Choroid plexus epithelial cell (primary cell): Measurements from ENCODE around the gene IER3IP1.

Experiments used
- DNase-seq: peaks from one replicate; pipeline ENCODE4 v3.0.0-alpha.2; 2010; ENCODE audit warnings: low read depth
- H3K4me3 ChIP-seq: 2 replicates; pipeline ENCODE4 v1.5.1; 2011; ENCODE audit warnings: low read depth, mild to moderate bottlenecking, control low read depth, low read length, moderate library complexity
- TF ChIP-seq, protein P1 (sequence below): conservative IDR thresholded peaks from 2 replicates; pipeline ENCODE4 v1.5.1; 2011; ENCODE audit warnings: low read depth, mild to moderate bottlenecking, control low read depth, inconsistent platforms, low read length, moderate library complexity

Gene IER3IP1

DNA sequence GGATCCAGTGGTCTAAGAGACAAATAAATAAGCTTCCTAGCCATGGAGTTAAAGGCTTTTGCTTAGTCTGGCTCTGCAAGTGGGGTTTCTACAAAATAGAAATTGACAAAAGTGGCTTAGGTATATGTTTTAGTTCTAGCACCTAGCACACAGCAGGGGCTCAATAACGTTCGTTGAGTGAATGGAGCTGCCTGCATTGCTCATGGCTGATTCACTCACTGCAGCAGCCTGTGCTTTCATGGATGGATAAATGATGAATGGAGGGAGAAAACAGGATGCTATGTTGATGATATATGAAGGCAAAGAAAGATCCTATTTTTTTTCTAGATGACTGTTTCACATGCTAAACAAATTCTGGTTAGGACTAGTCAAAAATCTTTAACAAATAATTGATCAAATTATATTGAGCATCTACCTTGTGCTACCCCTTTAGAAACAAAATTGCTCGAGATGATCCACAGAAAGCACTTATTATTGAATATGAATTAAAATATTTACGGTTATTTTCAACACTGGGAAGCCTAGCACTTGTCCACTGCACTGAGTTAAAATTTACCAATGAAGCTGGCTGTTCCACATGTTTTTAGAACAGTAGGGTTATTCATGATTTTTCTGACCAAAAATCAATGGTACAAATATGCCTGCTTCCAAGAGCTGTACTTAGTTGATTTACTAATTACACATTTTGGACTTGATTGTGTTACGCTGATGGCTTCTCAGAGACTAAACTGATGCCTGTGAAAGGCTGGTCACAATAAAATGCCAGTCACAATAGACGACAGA, 65.5 kb downstream of the IER3IP1 start:
- peak; percentile 10 for DNase-seq
- no peak overlapping the region for H3K4me3 ChIP-seq
- TF ChIP-seq, protein P1, sequence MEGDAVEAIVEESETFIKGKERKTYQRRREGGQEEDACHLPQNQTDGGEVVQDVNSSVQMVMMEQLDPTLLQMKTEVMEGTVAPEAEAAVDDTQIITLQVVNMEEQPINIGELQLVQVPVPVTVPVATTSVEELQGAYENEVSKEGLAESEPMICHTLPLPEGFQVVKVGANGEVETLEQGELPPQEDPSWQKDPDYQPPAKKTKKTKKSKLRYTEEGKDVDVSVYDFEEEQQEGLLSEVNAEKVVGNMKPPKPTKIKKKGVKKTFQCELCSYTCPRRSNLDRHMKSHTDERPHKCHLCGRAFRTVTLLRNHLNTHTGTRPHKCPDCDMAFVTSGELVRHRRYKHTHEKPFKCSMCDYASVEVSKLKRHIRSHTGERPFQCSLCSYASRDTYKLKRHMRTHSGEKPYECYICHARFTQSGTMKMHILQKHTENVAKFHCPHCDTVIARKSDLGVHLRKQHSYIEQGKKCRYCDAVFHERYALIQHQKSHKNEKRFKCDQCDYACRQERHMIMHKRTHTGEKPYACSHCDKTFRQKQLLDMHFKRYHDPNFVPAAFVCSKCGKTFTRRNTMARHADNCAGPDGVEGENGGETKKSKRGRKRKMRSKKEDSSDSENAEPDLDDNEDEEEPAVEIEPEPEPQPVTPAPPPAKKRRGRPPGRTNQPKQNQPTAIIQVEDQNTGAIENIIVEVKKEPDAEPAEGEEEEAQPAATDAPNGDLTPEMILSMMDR = no peak

DNA sequence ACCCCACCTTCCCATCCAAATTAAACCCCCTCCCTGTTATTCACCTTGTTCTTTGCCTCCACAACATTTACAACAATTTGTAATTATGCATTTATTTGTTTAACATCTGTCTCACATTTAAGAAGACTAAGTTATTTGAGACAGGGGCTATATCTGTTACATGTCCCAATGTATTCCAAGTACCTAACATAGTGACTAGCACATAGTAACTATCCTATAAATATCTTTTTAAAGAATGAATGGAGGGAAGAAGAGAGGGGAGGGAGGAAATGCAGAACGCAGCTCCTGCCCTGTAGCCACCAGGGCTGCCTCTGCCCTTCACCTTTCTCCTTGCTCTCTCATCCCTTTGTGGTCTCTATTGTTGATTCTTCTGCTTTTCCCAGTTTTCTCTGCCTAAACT, 66.4 kb downstream of the IER3IP1 start:
- DNase-seq = no peak
- H3K4me3 ChIP-seq = no peak overlapping the region
- TF ChIP-seq, protein P1 = no peak

DNA sequence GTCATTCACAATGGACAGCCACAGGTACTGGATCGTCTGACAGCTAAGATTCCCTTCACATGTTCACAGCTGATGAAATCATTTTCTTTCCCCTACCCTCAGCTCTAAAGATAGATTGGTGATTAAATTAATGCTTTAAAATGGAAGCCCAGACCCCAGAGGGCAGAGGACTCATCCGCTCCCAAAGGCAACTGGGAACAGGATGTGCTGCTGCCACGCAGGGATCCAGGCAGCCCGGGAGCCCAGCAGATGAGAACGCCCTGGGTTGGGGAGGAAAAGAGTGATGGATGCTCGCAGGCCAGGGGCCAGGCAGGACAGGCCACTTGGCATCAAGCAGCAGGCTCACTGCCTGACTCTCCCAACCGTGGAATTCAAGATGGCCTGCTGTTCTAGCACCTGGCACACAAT, 67.2 kb downstream of the IER3IP1 start:
- no peak overlapping the region for H3K4me3 ChIP-seq

DNA sequence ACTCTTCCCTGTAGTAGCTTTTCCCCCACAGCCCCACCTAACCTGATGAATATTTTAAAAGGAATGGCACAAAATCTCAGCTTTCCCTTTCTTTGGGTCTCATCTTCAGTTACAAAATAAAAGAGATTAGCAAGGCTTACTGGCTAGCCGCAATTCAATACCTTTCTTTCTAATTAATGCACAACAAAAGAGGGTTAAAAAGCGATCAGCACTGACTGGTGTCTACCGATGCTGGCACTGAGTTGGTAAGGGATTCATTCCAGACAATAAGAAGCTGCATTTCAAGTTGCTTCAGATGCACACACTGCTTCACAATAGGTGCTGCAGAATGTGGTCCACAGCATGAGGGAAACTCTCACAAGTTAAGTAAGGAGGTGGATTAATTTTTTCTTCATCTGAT, 67.8 kb downstream of the IER3IP1 start:
- DNase-seq = no peak
- H3K4me3 ChIP-seq = no peak overlapping the region
- TF ChIP-seq, protein P1 = no peak

More for the DNA sequence above, 67.2 kb downstream of the IER3IP1 start:
- DNase-seq = no peak
- TF ChIP-seq, protein P1 = no peak
